ENCODE measurements around the gene CCR5AS.
"Not testable (repeated sequence)": the region's sequence is repeated elsewhere in the genome, so short reads cannot be mapped to it uniquely, and the experiment has no call there.

Gene CCR5AS

DNA sequence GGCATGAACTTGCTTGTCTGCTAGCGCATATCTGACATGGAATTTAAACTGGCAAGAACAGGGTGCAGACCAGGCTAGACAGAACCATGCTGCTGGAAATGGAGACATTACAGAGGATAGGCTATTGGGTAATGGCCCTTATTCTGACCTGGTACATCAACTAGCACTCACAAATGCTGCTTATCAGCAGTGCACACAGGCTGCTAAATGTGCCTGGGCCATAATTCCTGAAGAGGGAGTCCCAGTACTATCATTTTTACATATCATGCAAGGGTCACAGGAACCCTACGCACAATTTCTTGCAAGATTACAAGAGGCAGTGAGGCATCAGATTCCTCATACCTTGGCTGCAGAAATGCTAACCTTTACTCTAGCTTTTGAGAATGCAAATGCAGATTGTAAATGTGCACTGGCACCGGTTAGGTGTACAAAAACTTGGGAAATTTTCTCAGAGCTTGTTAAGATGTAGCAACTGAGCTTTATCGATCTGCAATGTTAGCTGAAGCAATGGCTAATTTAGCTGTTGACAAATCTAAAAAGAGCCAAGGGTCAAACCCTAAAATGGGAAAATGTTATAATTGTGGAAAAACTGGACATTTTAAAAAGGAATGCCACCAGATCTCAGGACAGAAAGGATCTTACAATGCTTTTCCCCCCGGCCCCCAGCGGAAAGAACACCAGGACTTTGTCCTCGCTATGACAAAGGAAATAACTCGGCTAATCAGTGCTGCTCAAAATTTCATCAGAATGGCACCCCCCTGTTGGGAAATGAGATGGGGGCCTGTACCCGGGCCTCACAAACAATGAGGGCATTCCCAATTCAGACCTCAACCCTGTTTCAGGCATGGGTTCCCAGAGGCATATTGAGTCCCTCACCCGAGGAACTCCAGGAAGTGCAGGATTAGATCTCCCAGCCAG lies 21.3 kb upstream of the CCR5AS start:
- no peak for DNase-seq

- DNase-seq: not testable (repeated sequence)
Observed at GRCh38 chr3:46427404-46427803, 20.5 kb upstream of the CCR5AS start.

GRCh38 chr3:46426476-46426875 lies 19.6 kb upstream of the CCR5AS start:
- not testable (repeated sequence) for DNase-seq

GRCh38 chr3:46423588-46423987 lies 16.7 kb upstream of the CCR5AS start:
- no peak for DNase-seq

GRCh38 chr3:46422617-46423016 lies 15.8 kb upstream of the CCR5AS start:
- DNase-seq: no peak

DNA sequence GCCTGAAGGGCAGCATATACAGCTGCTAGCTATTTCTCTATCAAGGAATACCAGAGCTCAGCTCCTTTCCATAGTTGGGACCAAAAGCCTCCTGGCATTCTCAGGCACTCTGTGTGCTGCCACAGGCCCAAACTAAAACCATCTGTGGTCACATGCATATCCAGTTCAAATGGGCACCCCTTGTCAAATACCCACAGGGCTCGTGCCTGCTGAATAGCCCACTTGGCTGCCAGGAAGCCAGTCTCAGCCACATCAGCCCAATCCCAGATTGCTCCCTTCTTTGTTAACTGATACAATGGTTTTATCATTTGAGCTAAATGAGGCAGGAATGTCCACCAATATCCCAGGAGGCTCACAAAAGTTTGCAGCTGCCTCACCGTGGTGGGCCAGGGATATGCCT lies 14.1 kb upstream of the CCR5AS start:
- DNase-seq: no peak

- no peak for DNase-seq
Observed at GRCh38 chr3:46419816-46420215, 12.9 kb upstream of the CCR5AS start.

DNA sequence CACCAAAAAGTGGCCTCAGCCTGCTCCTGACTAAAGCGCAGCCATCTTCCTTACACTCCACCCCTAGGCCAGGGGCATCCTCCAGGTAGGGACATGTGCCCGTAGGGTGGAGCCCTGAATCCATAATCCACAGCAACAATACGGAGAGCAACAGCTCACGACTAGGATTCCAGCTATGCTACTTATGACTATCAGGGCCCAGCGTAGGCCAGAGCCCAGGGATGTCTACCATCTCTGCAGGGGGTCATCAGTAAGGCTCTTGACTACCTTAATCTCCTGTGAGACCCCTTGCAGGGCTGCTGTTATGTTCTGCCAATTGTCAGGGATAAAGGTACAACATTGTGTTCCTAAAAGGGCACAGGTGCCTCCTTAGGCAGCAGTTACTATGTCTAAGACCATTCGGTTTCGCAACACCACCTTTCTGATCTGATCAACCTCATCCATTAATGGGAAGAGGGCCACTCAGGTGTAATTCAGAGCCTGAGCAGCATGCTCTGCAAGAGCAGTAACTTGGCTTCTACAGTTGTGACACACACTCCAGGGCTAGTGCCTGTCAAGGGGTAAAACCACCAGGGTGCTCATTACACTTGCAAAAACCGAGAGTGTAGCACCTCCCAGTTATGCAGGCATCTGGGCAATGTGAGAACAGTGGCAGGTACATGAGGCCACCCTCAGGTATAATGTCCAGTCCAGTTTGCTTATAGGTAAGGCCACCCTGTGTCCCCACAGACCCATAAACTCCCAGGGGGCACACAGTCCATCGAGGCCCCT lies 11.2 kb upstream of the CCR5AS start:
- DNase-seq: no peak

DNA sequence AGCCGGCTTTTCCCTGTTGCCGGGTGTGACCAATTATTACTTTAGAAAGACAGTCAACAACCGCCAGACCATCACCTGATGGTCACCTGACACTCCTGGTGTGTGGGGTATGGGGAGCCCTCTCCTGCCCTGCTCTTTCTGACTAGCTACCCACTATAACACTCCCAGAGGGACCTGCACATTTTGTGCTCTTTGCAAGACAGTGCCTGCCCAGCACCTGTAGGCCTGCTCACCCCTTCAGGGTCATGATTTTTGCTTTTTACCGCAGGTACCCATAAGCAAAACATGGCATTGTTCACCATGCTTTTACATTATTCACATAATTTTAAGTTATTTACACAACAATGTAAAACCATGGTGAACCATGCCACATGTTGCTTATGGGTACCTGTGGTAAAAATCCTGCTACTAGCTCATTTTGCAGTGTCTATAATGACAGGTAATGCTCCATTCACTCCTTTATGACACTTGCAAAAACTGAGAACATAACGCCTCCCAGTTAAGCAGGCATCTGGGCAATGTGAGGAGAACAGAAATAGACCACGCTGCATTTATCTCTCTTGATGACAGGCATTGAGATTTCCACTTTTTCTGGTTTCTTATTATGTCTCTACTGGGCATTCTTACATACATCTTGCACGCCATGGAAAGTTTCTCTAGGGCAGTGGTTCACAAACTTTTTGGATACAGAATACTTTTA lies 10.1 kb upstream of the CCR5AS start:
- DNase-seq: no peak

GRCh38 chr3:46416125-46416810 lies 9.4 kb upstream of the CCR5AS start:
- DNase-seq: no peak

DNA sequence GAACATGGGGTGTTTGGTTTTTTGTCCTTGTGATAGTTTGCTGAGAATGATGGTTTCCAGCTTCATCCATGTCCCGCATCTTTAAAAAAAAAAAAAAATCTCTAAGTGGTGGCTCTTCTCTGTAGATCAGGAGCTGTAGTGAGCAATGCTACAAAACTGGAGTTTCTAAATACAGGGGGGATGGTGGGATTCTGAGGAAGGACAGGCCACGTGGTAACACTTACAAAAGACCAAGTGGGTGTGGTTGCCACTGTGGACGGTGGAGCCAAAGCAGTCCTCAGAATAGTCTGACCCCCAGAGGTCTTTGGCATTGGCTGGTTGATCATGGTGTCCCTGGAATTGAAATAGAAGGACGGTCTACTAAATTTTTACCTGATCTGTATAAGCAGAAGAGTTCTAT lies 7.9 kb upstream of the CCR5AS start:
- no peak for DNase-seq

DNA sequence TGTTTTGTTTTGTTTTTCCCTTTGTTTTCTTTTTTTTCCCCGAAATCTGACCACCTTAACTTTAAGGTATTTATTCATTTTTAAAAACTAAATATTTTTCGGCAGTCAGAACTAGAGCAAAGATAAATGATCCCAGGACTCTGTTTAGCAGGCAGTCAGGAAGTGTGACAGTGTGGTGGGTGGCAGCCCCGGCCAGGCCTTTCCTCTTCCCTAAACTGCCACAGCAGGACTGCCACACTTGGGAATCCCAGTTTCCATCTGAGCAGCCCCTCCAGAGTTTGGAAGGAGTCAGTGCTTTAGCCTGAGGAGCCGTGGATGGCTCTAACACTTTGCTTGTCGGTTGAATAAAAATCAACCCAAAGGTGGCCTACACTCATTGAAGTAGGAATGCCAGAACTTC lies 7.1 kb upstream of the CCR5AS start:
- DNase-seq: no peak

- no peak for DNase-seq
Observed at GRCh38 chr3:46412786-46413298, 6.0 kb upstream of the CCR5AS start.

- no peak for DNase-seq
Observed at GRCh38 chr3:46411271-46411670, 4.4 kb upstream of the CCR5AS start.

GRCh38 chr3:46410669-46411068 lies 3.8 kb upstream of the CCR5AS start:
- DNase-seq: no peak

- DNase-seq: no peak
Observed at GRCh38 chr3:46409739-46410489, 3.0 kb upstream of the CCR5AS start.

- no peak for DNase-seq
Observed at GRCh38 chr3:46408853-46409252, 2.0 kb upstream of the CCR5AS start.

DNA sequence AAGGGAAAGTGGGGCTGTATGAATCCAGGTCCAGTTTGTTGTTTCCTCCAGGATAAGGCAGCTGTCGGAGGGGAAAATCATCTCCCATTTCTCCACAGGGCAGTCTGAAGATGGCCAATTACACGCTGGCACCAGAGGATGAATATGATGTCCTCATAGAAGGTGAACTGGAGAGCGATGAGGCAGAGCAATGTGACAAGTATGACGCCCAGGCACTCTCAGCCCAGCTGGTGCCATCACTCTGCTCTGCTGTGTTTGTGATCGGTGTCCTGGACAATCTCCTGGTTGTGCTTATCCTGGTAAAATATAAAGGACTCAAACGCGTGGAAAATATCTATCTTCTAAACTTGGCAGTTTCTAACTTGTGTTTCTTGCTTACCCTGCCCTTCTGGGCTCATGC lies 1.1 kb upstream of the CCR5AS start:
- no peak for DNase-seq

DNA sequence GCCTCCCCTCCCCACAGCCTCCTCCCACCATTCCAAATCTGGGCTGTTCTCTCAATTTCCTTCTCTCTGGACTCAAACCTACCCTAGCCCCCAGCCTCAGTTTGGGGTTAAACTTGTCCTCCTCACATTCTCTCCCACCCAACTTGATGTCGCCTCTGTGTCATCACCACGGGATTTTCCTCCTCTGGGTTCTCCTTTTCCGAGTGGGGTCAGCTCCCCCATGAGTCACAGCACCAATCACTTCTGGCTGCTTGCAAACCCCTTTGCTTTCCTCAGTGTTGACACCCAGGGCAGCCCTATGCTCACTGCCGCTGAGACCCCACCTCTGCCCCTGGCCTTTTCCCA lies 451 bp downstream of the CCR5AS start:
- DNase-seq: no peak

DNA sequence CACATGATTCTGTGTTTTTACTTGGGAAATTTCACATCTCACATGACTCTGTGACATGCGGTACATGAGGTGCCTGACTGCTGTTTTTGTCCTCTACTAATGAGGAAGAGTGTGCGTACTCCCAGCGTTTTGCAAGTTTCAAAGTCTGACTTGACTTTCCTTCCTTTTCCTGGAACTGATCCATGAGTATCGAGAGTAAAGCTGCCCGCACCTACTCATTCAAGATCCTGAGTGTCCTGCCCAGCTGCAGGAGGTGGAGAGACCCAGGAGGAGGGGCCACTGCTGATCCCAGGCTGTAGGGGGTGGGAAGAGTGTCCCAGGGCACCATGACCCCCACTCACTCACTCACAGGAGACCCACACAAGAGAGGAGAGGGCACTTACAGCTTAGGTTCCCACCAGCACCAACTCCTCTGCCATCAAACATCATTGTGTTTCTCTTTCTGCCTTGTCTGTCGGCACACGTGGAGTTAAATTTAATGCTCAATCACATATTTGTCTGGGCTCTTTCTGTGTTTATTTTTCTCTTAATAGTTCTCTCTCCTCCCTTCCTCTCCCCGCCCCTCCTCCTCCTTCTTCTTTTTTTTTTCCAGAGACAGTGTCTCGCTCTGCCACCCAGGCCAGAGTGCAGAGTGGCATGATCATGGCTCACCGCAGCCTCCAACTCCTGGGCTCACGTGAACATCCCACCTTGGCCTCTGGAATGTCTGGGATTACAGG lies 1.4 kb downstream of the CCR5AS start:
- no peak for DNase-seq

DNA sequence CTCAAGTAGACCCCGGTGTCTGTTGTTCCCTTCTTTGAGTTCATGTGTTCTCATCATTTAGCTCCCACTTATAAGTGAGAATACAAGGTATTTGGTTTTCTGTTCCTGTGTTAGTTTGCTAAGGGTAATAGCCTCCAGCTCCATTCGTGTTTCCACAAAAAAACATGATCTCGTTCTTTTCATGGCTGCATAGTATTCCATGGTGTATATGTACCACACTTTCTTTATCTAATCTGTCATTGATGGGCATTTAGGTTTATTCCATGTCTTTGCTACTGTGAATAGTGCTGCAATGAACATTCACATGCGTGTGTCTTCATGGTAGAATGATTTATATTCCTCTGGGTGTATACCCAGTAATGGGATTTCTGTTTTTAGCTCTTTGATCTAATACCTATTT lies 4.0 kb downstream of the CCR5AS start:
- not testable (repeated sequence) for DNase-seq

All from activated CD4-positive, alpha-beta T cell treated with anti-CD3 and anti-CD28 coated beads, Interleukin-2, amount 50 U/mL, for 16 hours (primary cell).